HG03139 (cell line): ENCODE data around the gene GAB3.
A peak's percentile ranks its signal among the peaks of the same experiment; 100 is the strongest.

Source experiments
- ATAC-seq: cut with Tn5 transposase; IDR thresholded peaks from one replicate; pipeline ENCODE4 v1.9.1; 2021; ENCODE audit not compliant: unreplicated experiment

The GAB3 gene

GRCh38 chrX:154750301-154751202 lies at the start of gene GAB3:
TSS of gene GAB3 (minus strand) at chrX:154751077. CDS start at chrX:154751025, 52 bp downstream.
- peak; percentile 69 for ATAC-seq

DNA sequence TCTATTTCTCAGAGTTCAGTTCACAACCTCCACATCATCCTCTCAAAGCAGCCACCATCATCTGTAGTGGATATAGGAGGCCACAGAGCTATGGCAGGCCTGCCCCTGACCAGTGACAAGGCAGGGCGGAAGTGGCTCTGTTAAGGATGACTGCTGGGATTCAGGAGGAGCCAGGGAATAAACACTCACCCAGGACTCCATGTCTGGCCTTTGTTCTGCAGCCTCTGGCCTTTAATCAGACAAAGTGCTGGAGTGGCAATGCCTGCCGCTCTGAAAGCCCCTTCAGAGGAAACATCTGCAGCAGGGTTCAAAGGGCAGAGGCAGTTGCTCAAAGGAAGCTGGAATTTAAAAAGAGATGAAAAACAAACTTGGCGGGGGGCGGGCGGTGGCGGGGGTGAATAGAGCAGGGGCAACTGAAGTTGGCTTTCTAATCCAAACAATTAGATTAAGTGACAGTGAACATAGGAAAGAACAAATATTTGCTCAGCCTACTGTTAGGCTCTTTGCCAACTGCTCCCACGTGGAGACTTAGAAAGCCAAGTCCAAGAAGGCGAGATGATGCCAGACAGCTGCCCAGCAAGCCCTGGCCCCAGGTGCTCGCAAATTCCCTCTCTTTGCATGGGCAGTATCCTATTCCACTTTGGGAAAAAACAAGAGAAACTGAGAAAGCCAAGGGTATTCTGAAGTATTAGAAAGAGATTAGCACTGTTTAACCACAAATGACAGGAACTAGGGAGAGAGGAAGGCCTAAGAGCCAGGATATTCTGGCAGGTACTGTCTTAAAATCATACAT lies 48.9 kb upstream of the GAB3 start:
- ATAC-seq: no peak

DNA sequence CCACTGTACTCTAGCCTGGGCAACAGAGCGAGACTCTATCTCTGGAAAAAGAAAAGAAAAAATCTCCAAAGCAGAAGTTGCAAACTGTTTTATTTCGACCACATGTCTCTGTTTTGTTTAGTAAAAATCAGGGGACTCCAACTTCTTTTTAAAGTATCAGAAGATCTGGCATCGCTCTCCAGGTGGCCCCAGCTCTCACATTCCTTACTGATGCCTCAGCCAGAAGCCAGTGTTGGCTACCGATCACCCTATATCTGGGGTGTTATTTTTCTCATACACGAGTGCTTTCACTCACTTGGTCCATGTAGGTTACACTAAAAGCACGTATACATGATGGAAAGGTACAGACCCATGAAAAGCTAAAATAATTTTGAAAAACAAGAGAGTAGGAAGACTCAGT lies 46.1 kb upstream of the GAB3 start:
- ATAC-seq: no peak

DNA sequence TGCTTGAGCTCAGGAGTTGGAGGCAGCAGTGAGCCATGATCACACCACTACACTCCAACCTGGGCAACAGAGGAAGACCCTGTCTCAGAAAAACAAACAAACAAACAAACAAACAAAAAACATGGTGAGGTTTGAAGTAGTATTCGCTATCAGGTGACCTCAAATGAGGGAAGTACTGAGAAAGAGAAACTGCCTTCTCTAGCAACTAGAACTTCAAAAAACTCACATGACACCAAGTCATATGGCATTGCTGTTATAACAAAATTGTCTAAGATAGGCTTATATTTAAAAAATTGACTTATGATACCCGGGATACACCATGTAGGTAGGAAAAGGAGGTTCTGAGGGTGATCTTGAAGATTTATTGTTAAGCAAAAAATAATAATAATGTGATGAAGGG lies 44.1 kb upstream of the GAB3 start:
- no peak for ATAC-seq

- ATAC-seq: no peak
Measured at GRCh38 chrX:154793084-154793795, 42.4 kb upstream of the GAB3 start.

GRCh38 chrX:154791939-154792338 lies 41.1 kb upstream of the GAB3 start:
- no peak for ATAC-seq

- ATAC-seq: no peak
Measured at GRCh38 chrX:154791467-154791866, 40.6 kb upstream of the GAB3 start.

- no peak for ATAC-seq
Measured at GRCh38 chrX:154785716-154786115, 34.8 kb upstream of the GAB3 start.

GRCh38 chrX:154784149-154784995 lies 33.5 kb upstream of the GAB3 start:
- no peak for ATAC-seq

DNA sequence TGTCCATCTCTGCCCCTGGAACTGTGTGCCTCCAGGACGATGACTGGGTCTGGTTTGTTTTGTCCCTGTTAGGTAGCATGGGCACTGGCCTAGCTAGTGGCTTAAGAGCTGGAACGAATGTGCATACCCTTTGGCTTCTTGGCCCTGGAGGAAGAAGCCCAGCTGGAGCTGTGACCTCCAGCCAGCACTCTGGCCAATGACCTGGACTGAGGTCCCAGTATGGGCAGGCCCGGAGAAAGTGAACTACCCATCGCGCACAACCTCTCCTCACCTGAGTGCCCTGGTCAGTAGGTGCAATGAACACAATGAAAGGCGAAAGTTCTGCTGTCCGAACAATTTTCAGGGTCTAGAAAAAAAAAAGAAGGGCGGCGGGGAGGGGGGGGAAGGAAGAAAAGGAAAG lies 30.1 kb upstream of the GAB3 start:
- ATAC-seq: no peak

- ATAC-seq: no peak
Measured at GRCh38 chrX:154779261-154779660, 28.4 kb upstream of the GAB3 start.

GRCh38 chrX:154776753-154777152 lies 25.9 kb upstream of the GAB3 start:
- no peak for ATAC-seq

DNA sequence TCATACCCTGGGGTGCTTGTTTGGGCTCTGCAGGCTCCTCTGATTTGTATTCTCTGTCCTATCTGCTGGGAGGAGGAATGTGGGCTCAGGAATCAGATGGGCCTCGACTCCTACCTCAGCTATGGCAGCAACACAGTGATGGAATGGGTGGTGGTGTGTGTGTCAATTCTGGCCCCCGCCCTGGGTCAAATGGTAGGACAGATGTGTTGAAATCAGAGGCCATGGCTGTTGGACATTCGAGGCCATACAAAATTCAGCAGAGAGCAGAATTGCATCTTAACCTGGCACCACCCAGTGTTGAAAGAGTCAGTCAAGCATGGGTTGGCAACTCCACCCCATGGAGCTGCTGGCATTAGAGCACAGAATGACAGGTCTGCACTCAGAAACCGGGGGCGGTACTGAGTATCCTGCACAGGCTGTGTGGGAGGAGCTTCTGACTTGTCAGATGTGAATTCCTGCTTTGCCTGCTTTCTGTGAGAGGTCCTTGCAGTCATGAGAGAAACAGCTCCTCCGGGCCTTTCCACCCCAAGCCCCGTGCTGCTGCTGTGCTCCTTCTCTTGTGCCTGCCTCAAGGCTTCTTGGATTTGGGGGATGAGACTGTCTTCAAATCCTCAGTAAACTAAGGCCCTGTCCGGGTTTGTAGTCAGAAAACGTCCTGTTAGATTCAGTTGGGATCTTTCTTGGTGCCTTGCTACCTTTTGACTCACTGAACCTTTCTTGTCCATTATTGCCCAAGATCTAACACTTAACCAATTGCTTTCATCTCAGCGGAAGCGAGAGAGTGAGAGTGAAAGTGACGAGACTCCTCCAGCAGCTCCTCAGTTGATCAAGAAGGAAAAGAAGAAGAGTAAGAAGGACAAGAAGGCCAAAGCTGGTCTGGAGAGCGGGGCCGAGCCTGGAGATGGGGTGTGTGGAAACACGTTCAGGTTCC lies 24.8 kb upstream of the GAB3 start:
- no peak for ATAC-seq

DNA sequence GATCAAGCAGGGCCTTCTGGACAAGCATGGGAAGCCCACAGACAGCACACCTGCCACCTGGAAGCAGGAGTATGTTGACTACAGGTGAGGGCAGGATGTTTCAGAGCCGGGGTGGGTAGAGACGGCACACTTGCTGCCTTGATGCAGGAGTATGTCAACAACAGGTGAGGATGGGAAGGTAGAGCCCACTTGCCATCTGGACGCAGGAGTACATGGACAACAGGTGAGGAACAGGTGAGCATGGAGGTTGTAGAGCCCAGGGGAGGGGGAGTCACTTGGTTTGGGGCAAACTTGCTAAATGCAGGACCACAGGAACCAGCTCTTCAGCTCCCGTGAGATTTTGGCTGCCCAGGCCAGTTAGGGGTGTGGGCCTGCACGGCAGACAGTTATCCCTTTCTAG lies 23.7 kb upstream of the GAB3 start:
- no peak for ATAC-seq

GRCh38 chrX:154762537-154763296 lies 11.8 kb upstream of the GAB3 start, which contains the start of gene DKC1:
TSS of gene DKC1 (plus strand) at chrX:154762864. CDS start at chrX:154762966, 102 bp downstream.
- ATAC-seq: peak; percentile 80

- no peak for ATAC-seq
Measured at GRCh38 chrX:154761977-154762536, 11.2 kb upstream of the GAB3 start.

- ATAC-seq: no peak
Measured at GRCh38 chrX:154758696-154759095, 7.8 kb upstream of the GAB3 start.

GRCh38 chrX:154751669-154752271 lies 893 bp upstream of the GAB3 start:
- no peak for ATAC-seq
